Cardiac fibroblast (primary cell): ENCODE measurements around the gene OGFOD1.

Source experiments
- DNase-seq, 2 donors: peaks; one replicate each; pipeline versions ENCODE4 v3.0.0 to v3.0.0-alpha.2; 2010; ENCODE audit warnings: low read depth in 2 of 2
- H3K4me3 ChIP-seq, 2 donors: replicated peaks in 1 of 2; 1 replicate in 1 of 2; 2 replicates in 1 of 2; pipeline ENCODE4 v1.5.1; 2011; ENCODE audit warnings: low read depth in 2 of 2, low read length in 2 of 2, mild to moderate bottlenecking in 2 of 2, moderate library complexity in 1 of 2
- CTCF ChIP-seq: IDR thresholded peaks from one replicate; pipeline ENCODE4 v1.5.1; 2011; ENCODE audit warnings: low read depth, mild to moderate bottlenecking, low read length, inconsistent platforms

Gene OGFOD1

GRCh38 chr16:56413381-56413780 is 38.0 kb upstream of the OGFOD1 start:
- H3K4me3 ChIP-seq, result no peak overlapping the region
- no peak for DNase-seq
- TF ChIP-seq CTCF, result no peak

GRCh38 chr16:56414366-56414765 is 37.0 kb upstream of the OGFOD1 start:
- no peak for DNase-seq

GRCh38 chr16:56415875-56416274 is 35.5 kb upstream of the OGFOD1 start:
- TF ChIP-seq CTCF, result no peak
- no peak overlapping the region for H3K4me3 ChIP-seq
- DNase-seq, result no peak

More at GRCh38 chr16:56414366-56414765, 37.0 kb upstream of the OGFOD1 start:
- no peak for TF ChIP-seq CTCF
- H3K4me3 ChIP-seq, result no peak overlapping the region

- TF ChIP-seq CTCF, result no peak
- no peak overlapping the region for H3K4me3 ChIP-seq
- no peak for DNase-seq
These were observed 34.2 kb upstream of the OGFOD1 start for GRCh38 chr16:56417138-56417537.

- no peak for TF ChIP-seq CTCF
- no peak for DNase-seq
- no peak overlapping the region for H3K4me3 ChIP-seq
These were observed 31.4 kb upstream of the OGFOD1 start for GRCh38 chr16:56419740-56420548.

GRCh38 chr16:56420613-56421012 is 30.7 kb upstream of the OGFOD1 start:
- no peak for TF ChIP-seq CTCF
- no peak for DNase-seq
- H3K4me3 ChIP-seq, result no peak overlapping the region

GRCh38 chr16:56421313-56421712 is 30.0 kb upstream of the OGFOD1 start:
- no peak for DNase-seq
- no peak for TF ChIP-seq CTCF
- H3K4me3 ChIP-seq, result no peak overlapping the region
